CD4-positive, CD25-positive, alpha-beta regulatory T cell (primary cell): Measurements from ENCODE around the gene EVC. TPM values are rescaled to one million over a fixed set of nuclear protein-coding genes. Genes with fewer than 3 reads are reported as not detected.

Source experiments
- ATAC-seq, 2 donors: fragments of 150-1000 bp; cut with Tn5 transposase; one replicate each; pipeline ENCODE4 v1.10.0; 2021; ENCODE audit warnings: low read depth in 2 of 2, moderate number of reproducible peaks in 2 of 2, moderate library complexity in 1 of 2
- DNase-seq, 3 donors: peaks; one replicate each; pipeline versions ENCODE4 v3.0.0 to v3.0.0-alpha.2; 2012 to 2022; ENCODE audit warnings: mixed read lengths in 1 of 3
- H3K27ac ChIP-seq: one replicate; pipeline ENCODE4 v1.7.0; 2013; ENCODE audit warnings: mild to moderate bottlenecking, low read length; ENCODE audit not compliant: insufficient read depth, poor library complexity, severe bottlenecking
- H3K27me3 ChIP-seq: one replicate; pipeline ENCODE4 v1.7.0; 2013; ENCODE audit warnings: low read length; ENCODE audit not compliant: control insufficient read depth, insufficient read depth
- H3K36me3 ChIP-seq: one replicate; pipeline ENCODE4 v1.7.0; 2013; ENCODE audit warnings: mild to moderate bottlenecking, low read length, moderate library complexity; ENCODE audit not compliant: control insufficient read depth, insufficient read depth
- H3K4me1 ChIP-seq: 2 replicates; pipeline ENCODE4 v1.7.0; 2013; ENCODE audit warnings: mild to moderate bottlenecking, low read length; ENCODE audit not compliant: insufficient read depth, control insufficient read depth, poor library complexity, severe bottlenecking
- H3K4me3 ChIP-seq: one replicate; pipeline ENCODE4 v1.7.0; 2013; ENCODE audit warnings: low read depth, mild to moderate bottlenecking, low read length, moderate library complexity
- H3K9me3 ChIP-seq, 2 experiments: 1 replicate in 1 of 2; 2 replicates in 1 of 2; pipeline ENCODE4 v1.7.0; 2013; ENCODE audit warnings: low read length in 2 of 2, mild to moderate bottlenecking in 1 of 2, moderate library complexity in 1 of 2; ENCODE audit not compliant: control insufficient read depth in 2 of 2
- H3K27ac Mint-ChIP-seq, 3 donors: one replicate each; pipeline ENCODE4 v1.8.0; 2020 to 2022; ENCODE audit warnings: mild to moderate bottlenecking in 3 of 3, mixed read lengths in 3 of 3, moderate library complexity in 2 of 3
- H3K27me3 Mint-ChIP-seq: one replicate; pipeline ENCODE4 v1.8.0; 2022; ENCODE audit warnings: mild to moderate bottlenecking, mixed read lengths
- H3K36me3 Mint-ChIP-seq: one replicate; pipeline ENCODE4 v1.8.0; 2020; ENCODE audit warnings: mixed read lengths
- H3K4me1 Mint-ChIP-seq, 4 donors: one replicate each; pipeline ENCODE4 v1.8.0; 2020 to 2022; ENCODE audit warnings: mixed read lengths in 4 of 4, mild to moderate bottlenecking in 1 of 4
- H3K4me3 Mint-ChIP-seq, 4 donors: one replicate each; pipeline ENCODE4 v1.8.0; 2020 to 2022; ENCODE audit warnings: mild to moderate bottlenecking in 4 of 4, mixed read lengths in 4 of 4, moderate library complexity in 3 of 4
- H3K9me3 Mint-ChIP-seq, 7 donors: one replicate each; pipeline ENCODE4 v1.8.0; 2020 to 2022; ENCODE audit warnings: mixed read lengths in 7 of 7, mild to moderate bottlenecking in 3 of 7, moderate library complexity in 2 of 7
- polyA plus RNA-seq, 4 donors: library from polyadenylated mRNA; unstranded; fragments of 300-500 nt; fragmentation: Illumina TruSeq; gene quantifications; one replicate each; pipeline ENCODE4 v1.2.3, GENCODE V29; 2021
- total RNA-seq: library from RNA; stranded (reverse); gene quantifications from one replicate; pipeline ENCODE4 v1.2.3, GENCODE V29; 2022

EVC gene
- total and polyA plus RNA-seq, 5 donors from 2014 or later, result 0.02 to 4.6 TPM; not detected in 3

DNA sequence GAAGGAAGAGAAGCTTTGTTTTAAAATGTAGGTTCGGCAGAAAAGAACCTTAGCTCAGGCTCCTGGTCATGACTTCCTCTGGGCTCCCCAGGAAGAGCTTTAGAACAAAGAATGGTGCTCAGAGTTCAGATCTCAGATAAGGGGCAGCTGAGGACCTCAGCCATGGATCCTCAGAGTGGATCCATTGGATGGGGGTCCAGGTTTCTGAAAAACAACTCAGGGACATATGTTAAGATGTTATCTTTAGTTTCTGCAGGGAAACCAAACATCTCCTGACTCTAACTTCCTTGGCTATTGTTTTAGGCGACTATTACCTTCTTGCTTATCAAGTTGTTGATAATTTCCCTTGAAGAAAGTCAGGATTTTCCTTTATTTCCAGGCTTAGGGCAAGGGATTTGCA is 5.4 kb downstream of the EVC start:
- no peaks in the 10 kb centered on the region for H3K36me3 ChIP-seq
- H3K27ac Mint-ChIP-seq, result no peak overlapping the region
- ATAC-seq (no peak), DNase-seq (no peak)
- H3K4me1 ChIP-seq, result no peaks in the 10 kb centered on the region
- H3K4me3 Mint-ChIP-seq, result no peak overlapping the region
- peaks cover 0 to 16% (median 6%) of the 10 kb centered on the region in 7 donors for H3K9me3 Mint-ChIP-seq
- peaks cover 0 to 13% (median 4%) of the 10 kb centered on the region in 4 donors for H3K4me1 Mint-ChIP-seq
- peaks cover 8% of the 10 kb centered on the region for H3K27me3 ChIP-seq
- H3K36me3 Mint-ChIP-seq, result peaks cover 3% of the 10 kb centered on the region
- H3K4me3 ChIP-seq, result no peak overlapping the region
- peaks cover 23% of the 10 kb centered on the region for H3K27me3 Mint-ChIP-seq
- peaks cover 0 to 2% of the 10 kb centered on the region in 2 experiments for H3K9me3 ChIP-seq
- H3K27ac ChIP-seq, result no peak overlapping the region

DNA sequence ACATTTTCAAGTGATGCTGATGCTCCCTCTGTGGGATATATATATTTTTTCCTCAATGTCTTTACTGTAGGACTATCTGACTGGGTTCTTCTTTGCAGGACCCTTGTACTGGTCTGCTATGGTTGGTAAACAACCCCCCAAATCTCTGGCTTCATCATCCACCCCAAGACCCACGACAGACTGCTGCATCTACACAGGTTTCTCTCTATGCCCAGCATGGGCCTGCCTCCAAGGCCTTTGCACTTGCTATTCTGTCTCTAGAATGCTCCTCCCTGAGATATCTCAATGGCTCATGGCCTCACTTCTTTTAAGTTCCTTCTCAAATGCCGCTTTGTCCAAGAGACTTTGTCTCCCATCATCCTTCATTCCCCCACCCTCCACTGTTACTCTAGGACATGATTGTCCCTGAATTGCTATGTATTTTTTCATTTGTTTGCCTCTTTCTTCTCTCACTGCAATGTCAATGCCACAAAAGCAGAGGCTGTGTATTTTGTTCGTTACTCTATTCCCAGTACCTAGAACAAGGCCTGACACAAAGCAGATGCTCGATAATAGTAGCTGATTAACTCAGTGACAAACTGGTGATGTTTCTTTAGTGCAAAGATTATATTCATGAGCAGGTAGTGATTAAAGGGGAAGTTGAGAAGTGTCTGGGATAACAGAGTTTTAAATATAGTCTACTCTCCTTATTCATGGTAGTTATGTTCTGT is 6.6 kb downstream of the EVC start:
- peaks cover 14% of the 10 kb centered on the region for H3K27me3 Mint-ChIP-seq

DNA sequence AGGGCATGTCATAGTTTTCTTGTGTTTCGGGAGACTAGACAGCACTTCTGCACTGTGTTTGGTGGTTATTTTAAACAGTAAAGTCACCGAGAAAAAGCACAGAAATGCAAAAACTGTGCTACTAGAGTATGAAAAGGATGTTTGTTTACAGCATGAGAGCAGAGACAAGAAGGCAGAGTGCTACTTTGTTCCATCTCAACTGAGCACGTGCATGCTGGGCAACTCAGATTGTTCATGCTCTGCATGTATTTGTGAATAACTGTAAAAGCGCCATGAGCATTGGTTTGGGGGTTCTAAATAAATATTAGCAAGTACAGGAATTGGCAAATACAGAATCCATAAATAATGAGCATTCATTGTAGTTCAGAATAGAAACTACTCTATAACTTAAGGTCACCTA is 7.4 kb downstream of the EVC start:
- Histone ChIP-seq H3K27me3 (no peaks in the 10 kb centered on the region), H3K4me3 (no peak overlapping the region), H3K27ac (no peak overlapping the region), H3K36me3 (no peaks in the 10 kb centered on the region), H3K9me3 (peaks cover 0 to 2% of the 10 kb centered on the region in 2 experiments), H3K4me1 (no peaks in the 10 kb centered on the region)
- no peak overlapping the region for H3K4me3 Mint-ChIP-seq
- peak overlapping the region in 1 of 3 donors; percentile 40 for H3K27ac Mint-ChIP-seq
- H3K9me3 Mint-ChIP-seq, result peaks cover 0 to 13% (median 6%) of the 10 kb centered on the region in 7 donors
- no peak for DNase-seq
- peaks cover 3% of the 10 kb centered on the region for H3K36me3 Mint-ChIP-seq
- peaks cover 11% of the 10 kb centered on the region for H3K27me3 Mint-ChIP-seq
- no peaks in the 10 kb centered on the region for H3K4me1 Mint-ChIP-seq
- no peak for ATAC-seq

More for the DNA sequence above, 6.6 kb downstream of the EVC start:
- Mint-ChIP-seq H3K9me3 (peaks cover 0 to 13% (median 6%) of the 10 kb centered on the region in 7 donors), H3K4me1 (peaks cover 0 to 3% (median under 1%) of the 10 kb centered on the region in 4 donors), H3K4me3 (no peak overlapping the region), H3K27ac (no peak overlapping the region), H3K36me3 (peaks cover 3% of the 10 kb centered on the region)
- Histone ChIP-seq H3K4me1 (no peaks in the 10 kb centered on the region), H3K36me3 (no peaks in the 10 kb centered on the region), H3K27me3 (peaks cover under 1% of the 10 kb centered on the region), H3K4me3 (no peak overlapping the region), H3K27ac (no peak overlapping the region), H3K9me3 (peaks cover 0 to 2% of the 10 kb centered on the region in 2 experiments)
- no peak for ATAC-seq
- DNase-seq, result no peak

DNA sequence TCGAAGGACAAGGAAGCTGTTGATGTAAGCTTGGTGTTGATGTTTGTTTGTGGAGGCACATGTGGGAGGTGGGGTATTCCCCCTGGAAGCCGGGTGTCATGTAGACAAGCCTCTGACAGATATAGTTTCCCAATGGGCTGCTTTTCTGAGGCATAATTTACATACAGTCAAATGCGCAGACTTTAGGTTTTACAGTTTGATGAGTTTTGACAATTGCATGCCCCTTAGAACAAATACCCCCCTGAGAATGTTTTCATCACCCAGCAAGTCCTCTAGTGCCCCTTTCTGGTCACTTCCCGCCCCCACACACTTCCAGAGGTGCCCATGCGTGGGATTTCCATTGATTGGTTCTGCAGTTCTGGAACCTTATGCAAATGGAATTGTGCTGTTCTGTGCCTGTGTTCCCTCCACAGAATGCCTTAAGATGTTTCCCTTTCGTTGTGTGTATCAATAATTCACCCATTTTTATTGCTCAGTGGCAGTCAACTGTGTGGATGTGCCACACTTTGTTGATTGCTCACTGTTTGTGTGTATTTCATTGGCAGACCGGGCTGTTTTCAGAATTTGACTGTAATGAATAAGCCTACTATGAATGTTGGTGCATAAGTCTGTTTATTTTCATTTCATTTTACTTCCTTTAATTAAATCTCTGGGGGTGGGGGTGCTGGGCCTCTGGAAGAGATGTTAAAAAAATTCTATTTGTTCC is 8.5 kb downstream of the EVC start:
- peaks cover 5% of the 10 kb centered on the region for H3K27me3 Mint-ChIP-seq
- Histone ChIP-seq H3K4me1 (no peaks in the 10 kb centered on the region), H3K36me3 (no peaks in the 10 kb centered on the region), H3K4me3 (no peak overlapping the region), H3K9me3 (peaks cover 0 to 2% of the 10 kb centered on the region in 2 experiments), H3K27ac (no peak overlapping the region), H3K27me3 (no peaks in the 10 kb centered on the region)
- H3K36me3 Mint-ChIP-seq, result peaks cover 3% of the 10 kb centered on the region
- no peak overlapping the region for H3K27ac Mint-ChIP-seq
- peaks cover 0 to 10% (median 6%) of the 10 kb centered on the region in 7 donors for H3K9me3 Mint-ChIP-seq
- DNase-seq (no peak), ATAC-seq (no peak)
- H3K4me3 Mint-ChIP-seq, result no peak overlapping the region
- no peaks in the 10 kb centered on the region for H3K4me1 Mint-ChIP-seq

DNA sequence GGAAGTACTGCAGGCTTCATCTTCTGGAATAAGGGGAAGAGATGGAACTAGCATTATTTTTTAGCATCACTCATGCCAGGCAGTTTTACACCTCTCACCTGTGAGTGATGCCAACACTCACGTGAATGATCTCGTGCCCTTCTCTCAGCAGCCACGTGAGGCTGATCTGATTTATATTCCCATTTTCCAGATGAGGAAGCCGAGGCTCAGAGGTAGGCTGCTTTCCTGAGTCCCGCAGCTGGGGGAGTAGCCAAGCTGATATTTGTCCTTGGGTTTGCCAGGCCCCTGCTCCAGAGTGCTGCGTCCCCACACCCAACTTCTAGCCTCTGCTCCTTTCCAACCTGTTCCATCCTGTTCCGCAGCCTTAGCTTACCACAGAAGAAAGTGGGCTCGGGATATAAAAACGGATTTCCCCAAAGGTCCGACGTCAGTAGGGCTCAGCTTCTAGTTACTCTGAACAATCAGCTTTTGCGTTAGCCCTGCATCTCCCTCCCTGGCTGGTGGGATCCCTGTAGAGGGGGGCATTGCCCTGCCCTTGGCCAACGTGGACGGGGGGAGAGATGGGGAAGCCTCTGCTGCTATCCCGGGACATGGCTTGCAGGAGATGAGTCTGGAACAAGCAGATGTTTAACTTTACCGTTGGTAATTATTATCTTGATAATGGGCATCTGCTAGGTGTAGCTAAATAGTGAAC is 9.3 kb downstream of the EVC start:
- no peak for ATAC-seq

DNA sequence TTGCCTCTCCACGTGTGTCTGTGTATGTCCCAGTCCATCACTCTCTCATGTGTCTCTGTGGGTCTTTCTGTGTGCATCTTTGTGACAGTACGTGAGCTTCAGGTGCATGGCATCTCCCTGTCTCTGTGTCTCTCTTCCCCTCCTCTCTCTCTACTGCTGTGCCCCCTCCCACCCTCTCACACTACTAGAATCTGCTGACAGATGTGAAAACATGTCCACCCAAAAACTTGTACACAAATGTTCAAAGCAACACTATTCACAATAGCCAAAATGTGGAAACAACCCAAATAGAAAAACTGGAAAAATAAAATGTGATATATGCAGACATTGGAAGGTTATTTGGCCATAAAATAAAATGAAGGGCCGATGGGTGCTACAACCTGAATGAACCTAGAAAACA is 10.0 kb downstream of the EVC start:
- DNase-seq (no peak), ATAC-seq (no peak)
- Histone ChIP-seq H3K4me1 (no peaks in the 10 kb centered on the region), H3K27ac (no peak overlapping the region), H3K27me3 (no peaks in the 10 kb centered on the region), H3K36me3 (no peaks in the 10 kb centered on the region), H3K9me3 (no peaks in the 10 kb centered on the region), H3K4me3 (no peak overlapping the region)
- Mint-ChIP-seq H3K27ac (no peak overlapping the region), H3K4me1 (no peaks in the 10 kb centered on the region), H3K36me3 (peaks cover 3% of the 10 kb centered on the region), H3K4me3 (no peak overlapping the region), H3K9me3 (peaks cover 0 to 6% (median 2%) of the 10 kb centered on the region in 7 donors), H3K27me3 (peaks cover 5% of the 10 kb centered on the region)

More for the DNA sequence above, 9.3 kb downstream of the EVC start:
- DNase-seq, result no peak
- no peaks in the 10 kb centered on the region for H3K4me1 Mint-ChIP-seq
- H3K4me3 Mint-ChIP-seq, result no peak overlapping the region
- Histone ChIP-seq H3K4me3 (no peak overlapping the region), H3K36me3 (no peaks in the 10 kb centered on the region), H3K27ac (no peak overlapping the region), H3K9me3 (no peaks in the 10 kb centered on the region), H3K4me1 (no peaks in the 10 kb centered on the region), H3K27me3 (no peaks in the 10 kb centered on the region)
- H3K36me3 Mint-ChIP-seq, result peaks cover 3% of the 10 kb centered on the region
- peaks cover 5% of the 10 kb centered on the region for H3K27me3 Mint-ChIP-seq
- peaks cover 0 to 7% (median 3%) of the 10 kb centered on the region in 7 donors for H3K9me3 Mint-ChIP-seq
- H3K27ac Mint-ChIP-seq, result no peak overlapping the region

DNA sequence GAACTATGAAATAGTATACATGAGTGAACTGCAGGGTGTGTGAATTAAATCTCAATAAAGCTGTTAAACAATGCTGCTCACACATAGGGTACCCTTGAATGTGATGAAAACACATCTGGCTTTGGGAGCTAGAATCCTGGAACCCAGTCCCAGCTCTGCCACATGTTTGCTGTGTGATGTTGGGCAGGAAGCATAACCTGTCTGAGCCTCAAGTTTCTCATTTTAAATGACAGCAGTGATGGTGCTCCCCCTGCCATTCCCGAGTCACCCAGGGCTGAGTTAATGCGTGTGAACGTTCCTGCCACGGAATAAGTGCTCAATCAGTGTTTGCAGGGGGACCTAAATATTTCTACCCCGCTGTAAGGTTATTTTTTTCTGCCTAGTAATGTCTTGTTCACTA is 10.9 kb downstream of the EVC start:
- no peak overlapping the region for H3K4me3 Mint-ChIP-seq
- DNase-seq, result no peak
- H3K9me3 Mint-ChIP-seq, result peaks cover 0 to 5% (median 2%) of the 10 kb centered on the region in 7 donors
- ATAC-seq, result no peak
- Histone ChIP-seq H3K4me1 (no peaks in the 10 kb centered on the region), H3K9me3 (no peaks in the 10 kb centered on the region), H3K27ac (no peak overlapping the region), H3K36me3 (no peaks in the 10 kb centered on the region), H3K4me3 (no peak overlapping the region), H3K27me3 (no peaks in the 10 kb centered on the region)
- no peak overlapping the region for H3K27ac Mint-ChIP-seq
- peaks cover 3% of the 10 kb centered on the region for H3K36me3 Mint-ChIP-seq
- no peaks in the 10 kb centered on the region for H3K4me1 Mint-ChIP-seq
- H3K27me3 Mint-ChIP-seq, result peaks cover 3% of the 10 kb centered on the region
